Natural killer cell (primary cell): Measurements from ENCODE around the gene USP24. TPM values are rescaled to one million over a fixed set of nuclear protein-coding genes. Genes with fewer than 3 reads are reported as not detected.

Experiments
- ATAC-seq, 3 donors: fragments of 150-1000 bp in 2 of 3; fragments of 200-7000 bp in 1 of 3; cut with Tn5 transposase; 1 replicate in 1 of 3; 2 replicates in 2 of 3; pipeline ENCODE4 v1.10.0; 2021; ENCODE audit warnings: mild to moderate bottlenecking in 2 of 3, moderate library complexity in 2 of 3
- DNase-seq, 2 donors: peaks; one replicate each; pipeline versions ENCODE4 v3.0.0 to v3.0.0-alpha.2; 2013 to 2021; ENCODE audit warnings: mixed read lengths in 1 of 2
- H3K27ac ChIP-seq: one replicate; pipeline ENCODE4 v1.5.1; 2013; ENCODE audit warnings: mild to moderate bottlenecking, low read length
- H3K27me3 ChIP-seq: one replicate; pipeline ENCODE4 v1.6.1; 2013; ENCODE audit warnings: low read length; ENCODE audit not compliant: control insufficient read depth, insufficient read depth
- H3K36me3 ChIP-seq: one replicate; pipeline ENCODE4 v1.6.1; 2013; ENCODE audit warnings: low read length; ENCODE audit not compliant: control insufficient read depth, insufficient read depth
- H3K4me1 ChIP-seq: one replicate; pipeline ENCODE4 v1.6.1; 2013; ENCODE audit warnings: low read length; ENCODE audit not compliant: control insufficient read depth, insufficient read depth
- H3K4me3 ChIP-seq: one replicate; pipeline ENCODE4 v1.5.1; 2013; ENCODE audit warnings: low read length
- H3K9me3 ChIP-seq: one replicate; pipeline ENCODE4 v1.6.1; 2013; ENCODE audit warnings: low read length; ENCODE audit not compliant: control insufficient read depth, insufficient read depth
- H3K27ac Mint-ChIP-seq, 2 donors: one replicate each; pipeline ENCODE4 v1.8.0; 2022; ENCODE audit warnings: mild to moderate bottlenecking in 2 of 2, mixed read lengths in 2 of 2, moderate library complexity in 1 of 2
- H3K27me3 Mint-ChIP-seq, 2 donors: one replicate each; pipeline ENCODE4 v1.8.0; 2022; ENCODE audit warnings: low read depth in 2 of 2, mixed read lengths in 2 of 2
- H3K36me3 Mint-ChIP-seq: one replicate; pipeline ENCODE4 v1.8.0; 2022; ENCODE audit warnings: mixed read lengths
- H3K4me1 Mint-ChIP-seq, 2 donors: one replicate each; pipeline ENCODE4 v1.8.0; 2022; ENCODE audit warnings: mixed read lengths in 2 of 2
- H3K4me3 Mint-ChIP-seq: one replicate; pipeline ENCODE4 v1.8.0; 2022; ENCODE audit warnings: mild to moderate bottlenecking, moderate library complexity, mixed read lengths
- H3K9me3 Mint-ChIP-seq, 2 donors: one replicate each; pipeline ENCODE4 v1.8.0; 2022; ENCODE audit warnings: mixed read lengths in 2 of 2
- CTCF ChIP-seq: fragments of 200-600 bp; IDR thresholded peaks from one replicate; pipeline ENCODE4 v1.8.0; 2022; ENCODE audit warnings: antibody characterized with exemption
- WGBS: methylation state at CpG from one replicate; pipeline ENCODE4 v1.1.7; 2013; ENCODE audit warnings: missing lambda C conversion rate; ENCODE audit not compliant: insufficient coverage; 5-methylcytosine and 5-hydroxymethylcytosine counted together
- intact Hi-C: fragments of 100-400 bp; cut with micrococcal nuclease; formaldehyde crosslinking; loops from one replicate; pipeline ENCODE4 v1.14.2; 2022
- total RNA-seq, 4 donors: library from RNA; stranded (reverse); fragments of 120-200 nt in 1 of 4; gene quantifications; one replicate each; pipeline versions ENCODE4 v1.2.3 to v1.2.4, GENCODE V29; 2013 to 2022

The USP24 gene
- total RNA-seq, 3 donors from 2014 or later (not counting 1 experiment from before 2014, with no cell fraction given): 155 TPM

GRCh38 chr1:55147524-55147923 is 67.6 kb downstream of the USP24 start:
- Mint-ChIP-seq H3K4me3 (no peak overlapping the region), H3K4me1 (peaks cover 11 to 13% of the 10 kb centered on the region in 2 donors), H3K27me3 (no peaks in the 10 kb centered on the region), H3K27ac (no peak overlapping the region), H3K36me3 (peaks cover 6% of the 10 kb centered on the region), H3K9me3 (no peaks in the 10 kb centered on the region)
- TF ChIP-seq CTCF: no peak
- 86% methylated on average over 6 of the region's 8 CpGs for WGBS
- no peak for ATAC-seq
- H3K27me3 ChIP-seq: no peaks in the 10 kb centered on the region
- DNase-seq: no peak
- no peak overlapping the region for H3K27ac ChIP-seq
- intact Hi-C loops: no loop called here
- H3K9me3 ChIP-seq: no peaks in the 10 kb centered on the region
- peaks cover 53% of the 10 kb centered on the region for H3K36me3 ChIP-seq
- no peak overlapping the region for H3K4me3 ChIP-seq
- H3K4me1 ChIP-seq: peaks cover 8% of the 10 kb centered on the region

- Mint-ChIP-seq H3K4me3 (no peak overlapping the region), H3K4me1 (peaks cover 10 to 11% of the 10 kb centered on the region in 2 donors), H3K36me3 (peaks cover 12% of the 10 kb centered on the region), H3K27me3 (no peaks in the 10 kb centered on the region), H3K9me3 (no peaks in the 10 kb centered on the region), H3K27ac (no peak overlapping the region)
- DNase-seq: peak in 1 of 2 donors; percentile 43
- no peak overlapping the region for H3K27ac ChIP-seq
- H3K4me3 ChIP-seq: no peak overlapping the region
- H3K36me3 ChIP-seq: peaks cover 59% of the 10 kb centered on the region
- WGBS: 83% methylated on average over 2 of the region's 2 CpGs
- peaks cover 5% of the 10 kb centered on the region for H3K4me1 ChIP-seq
- TF ChIP-seq CTCF: no peak
- ATAC-seq: no peak
- H3K27me3 ChIP-seq: no peaks in the 10 kb centered on the region
- intact Hi-C loops: no loop called here
- no peaks in the 10 kb centered on the region for H3K9me3 ChIP-seq
These were observed 68.4 kb downstream of the USP24 start for GRCh38 chr1:55146781-55147180.

- 96% methylated on average over 3 of the region's 6 CpGs for WGBS
- ATAC-seq (no peak), DNase-seq (no peak)
- no peaks in the 10 kb centered on the region for H3K4me1 ChIP-seq
- peaks cover 8 to 12% of the 10 kb centered on the region in 2 donors for H3K4me1 Mint-ChIP-seq
- no peak overlapping the region for H3K4me3 Mint-ChIP-seq
- no peaks in the 10 kb centered on the region for H3K27me3 ChIP-seq
- no peaks in the 10 kb centered on the region for H3K9me3 Mint-ChIP-seq
- no peaks in the 10 kb centered on the region for H3K27me3 Mint-ChIP-seq
- peak overlapping the region in 1 of 2 donors; percentile 45 for H3K27ac Mint-ChIP-seq
- H3K4me3 ChIP-seq: no peak overlapping the region
- intact Hi-C loops: no loop called here
- no peak for TF ChIP-seq CTCF
- peaks cover 13% of the 10 kb centered on the region for H3K36me3 Mint-ChIP-seq
- no peak overlapping the region for H3K27ac ChIP-seq
- peaks cover 72% of the 10 kb centered on the region for H3K36me3 ChIP-seq
- H3K9me3 ChIP-seq: no peaks in the 10 kb centered on the region
These were observed 70.3 kb downstream of the USP24 start for GRCh38 chr1:55144886-55145285.

GRCh38 chr1:55143684-55144083 is 71.5 kb downstream of the USP24 start:
- Mint-ChIP-seq H3K27ac (peak overlapping the region in 1 of 2 donors; percentile 22), H3K9me3 (no peaks in the 10 kb centered on the region), H3K4me1 (peaks cover 8 to 12% of the 10 kb centered on the region in 2 donors), H3K36me3 (peaks cover 13% of the 10 kb centered on the region), H3K4me3 (no peak overlapping the region), H3K27me3 (no peaks in the 10 kb centered on the region)
- no peaks in the 10 kb centered on the region for H3K9me3 ChIP-seq
- no peak for TF ChIP-seq CTCF
- H3K27me3 ChIP-seq: no peaks in the 10 kb centered on the region
- ATAC-seq (no peak), DNase-seq (peak in 1 of 2 donors; percentile 24)
- no peak overlapping the region for H3K27ac ChIP-seq
- H3K36me3 ChIP-seq: peaks cover 68% of the 10 kb centered on the region
- H3K4me1 ChIP-seq: no peaks in the 10 kb centered on the region
- H3K4me3 ChIP-seq: no peak overlapping the region
- intact Hi-C loops: no loop called here
- 93% methylated on average over 3 of the region's 3 CpGs for WGBS
